AG09309 (cell line): ENCODE results near the gene URB2.

Experiments
- DNase-seq: peaks from one replicate; pipeline ENCODE4 v3.0.0-alpha.2; 2010; ENCODE audit warnings: low read depth
- H3K4me3 ChIP-seq: 2 replicates; pipeline ENCODE4 v1.5.1; 2011; ENCODE audit warnings: mild to moderate bottlenecking, low read depth, low read length, moderate library complexity; ENCODE audit not compliant: control insufficient read depth
- CTCF ChIP-seq: IDR thresholded peaks from 2 replicates; pipeline ENCODE4 v1.5.1; 2011; ENCODE audit warnings: mild to moderate bottlenecking, low read depth, low read length, inconsistent platforms; ENCODE audit not compliant: insufficient read depth, control insufficient read depth; ENCODE audit errors: missing control alignments

Gene URB2

DNA sequence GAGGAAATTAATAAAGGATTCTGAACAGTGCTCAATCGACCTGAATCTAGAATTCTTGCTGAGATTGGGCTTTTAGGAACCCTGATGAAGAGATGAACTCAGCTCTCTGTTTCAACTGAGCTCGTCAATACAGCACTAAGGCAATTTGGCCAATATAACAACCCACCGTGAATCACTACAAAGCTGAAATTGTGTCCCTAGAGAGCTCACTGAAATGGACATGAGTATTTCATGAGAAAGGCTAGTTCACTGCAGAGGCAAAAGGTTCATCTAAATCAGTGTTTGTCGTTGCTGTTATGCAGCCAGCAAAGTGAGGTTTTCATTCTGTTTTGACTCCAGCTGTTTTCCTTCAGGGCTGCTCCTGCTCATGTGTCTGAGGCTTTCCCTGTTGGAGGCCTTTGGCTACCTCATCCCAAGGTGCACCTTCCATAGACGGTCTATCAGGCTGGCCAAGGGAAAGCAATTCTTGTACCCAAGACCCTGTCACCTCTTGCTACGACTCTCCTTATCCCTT, 83.5 kb downstream of the URB2 start:
- no peak for DNase-seq
- TF ChIP-seq CTCF = no peak
- H3K4me3 ChIP-seq = no peak overlapping the region
